Colon (tissue), 2 donors: Measurements from ENCODE around the gene AGAP9.
"Not testable (repeated sequence)": the region's sequence is repeated elsewhere in the genome, so short reads cannot be mapped to it uniquely, and the experiment has no call there.

Source experiments
- FAIRE-seq: peaks from 2 replicates; lab custom pipeline; 2012; peaks lifted over from hg19 to GRCh38; lab: Jason Lieb, UNC
- donor health status: control.
- donor health status: control.

AGAP9 gene

GRCh38 chr10:47485943-47486342 is 37.5 kb downstream of the AGAP9 start:
- not testable (repeated sequence) for FAIRE-seq

- FAIRE-seq = not testable (repeated sequence)
Observed at GRCh38 chr10:47484786-47485185, 38.7 kb downstream of the AGAP9 start.

GRCh38 chr10:47483923-47484322 is 39.5 kb downstream of the AGAP9 start, which contains the start of gene ANXA8:
Gene ANXA8 (minus strand): TSS chr10:47484115. CDS start chr10:47483933, 182 bp downstream.
- not testable (repeated sequence) for FAIRE-seq

- FAIRE-seq = not testable (repeated sequence)
Observed at GRCh38 chr10:47482367-47482766, 41.1 kb downstream of the AGAP9 start.

DNA sequence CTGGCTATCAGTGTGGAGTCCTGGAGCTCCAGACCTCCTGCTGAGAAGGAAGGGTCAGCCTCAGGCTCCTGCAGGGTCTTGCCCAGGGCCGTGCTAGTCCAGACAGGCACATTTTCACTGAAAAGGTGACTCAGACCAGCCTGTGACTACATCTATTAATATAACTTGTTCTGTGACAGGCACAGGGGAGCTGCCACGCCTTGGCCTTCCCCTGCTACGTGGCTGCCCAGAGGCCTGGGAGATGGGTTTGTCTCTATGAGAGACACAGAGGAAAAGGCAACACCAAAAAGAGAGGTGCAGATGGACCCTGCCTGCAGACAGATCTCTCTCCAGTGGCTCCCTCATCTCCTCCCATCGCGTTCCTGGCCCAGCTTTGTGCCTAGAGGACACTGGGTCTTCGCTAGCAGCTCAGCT is 41.7 kb downstream of the AGAP9 start:
- FAIRE-seq = not testable (repeated sequence)

DNA sequence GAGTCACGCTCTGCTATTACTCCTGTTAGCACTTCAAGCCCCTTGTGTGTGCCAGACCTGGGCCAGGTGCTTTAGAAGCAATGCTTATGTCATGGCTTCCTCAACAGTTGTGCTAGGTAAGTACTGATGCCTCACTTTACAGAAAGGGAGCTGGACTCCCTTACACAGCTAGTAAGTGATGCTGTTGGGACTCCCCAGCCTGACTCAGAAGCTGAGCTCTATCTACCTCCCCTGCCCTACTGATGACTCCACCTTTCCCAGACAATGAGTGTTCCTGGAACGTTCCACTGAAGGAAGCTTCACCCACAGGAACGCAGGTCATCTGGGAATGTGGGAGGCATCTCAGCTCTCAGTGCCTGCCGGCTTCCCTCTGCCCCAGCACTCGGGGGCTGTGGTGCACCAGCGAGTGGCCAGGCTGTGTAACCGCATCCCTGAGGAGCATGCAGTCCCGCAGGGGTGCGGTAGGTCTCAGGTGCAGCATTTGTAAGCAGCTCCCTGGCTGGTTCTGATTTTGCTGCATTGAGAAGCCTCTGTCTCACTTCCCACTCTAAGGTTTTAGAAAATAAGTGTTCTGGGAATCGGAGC is 42.2 kb downstream of the AGAP9 start:
- not testable (repeated sequence) for FAIRE-seq

- not testable (repeated sequence) for FAIRE-seq
Observed at GRCh38 chr10:47480133-47480532, 43.3 kb downstream of the AGAP9 start.

- FAIRE-seq = not testable (repeated sequence)
Observed at GRCh38 chr10:47478114-47478513, 45.3 kb downstream of the AGAP9 start.

GRCh38 chr10:47477078-47477477 is 46.4 kb downstream of the AGAP9 start:
- FAIRE-seq = not testable (repeated sequence)

DNA sequence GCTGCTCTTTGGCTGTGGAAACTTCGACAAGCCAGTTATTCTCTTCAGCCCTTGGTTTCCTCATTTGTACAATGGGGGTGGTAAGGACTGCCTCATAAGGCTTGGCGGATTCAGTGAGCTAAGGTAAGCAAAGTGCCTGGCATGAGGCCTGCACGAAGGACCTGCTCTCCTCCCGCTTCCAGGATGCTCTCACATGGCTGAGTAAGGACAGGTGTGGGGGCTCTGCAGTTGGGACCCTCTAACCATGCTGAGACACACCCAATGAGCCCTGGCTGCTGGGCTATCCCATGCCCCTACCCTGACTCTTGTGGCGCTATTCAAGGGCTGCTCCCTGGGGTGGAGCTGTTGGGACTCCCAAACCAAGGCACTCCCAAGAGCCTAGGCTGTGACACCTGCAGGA is 48.3 kb downstream of the AGAP9 start:
- not testable (repeated sequence) for FAIRE-seq

DNA sequence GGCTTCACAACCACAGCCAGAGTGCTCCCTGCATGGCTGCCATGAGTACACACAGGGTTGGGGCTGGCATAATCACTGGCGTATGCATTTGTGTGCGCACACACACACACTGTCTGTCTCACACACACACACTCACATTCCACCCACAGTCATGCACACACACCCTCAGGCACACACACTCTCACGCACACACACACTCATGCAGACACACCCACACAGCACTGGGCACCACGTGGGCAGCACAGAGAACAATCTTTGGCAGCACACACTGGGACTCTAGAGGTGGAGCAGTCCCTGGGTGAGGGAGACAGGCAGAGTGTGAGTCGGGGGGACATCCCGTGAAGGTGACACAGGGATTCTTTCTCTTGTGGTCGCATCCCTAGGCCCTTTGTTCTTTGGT is 49.9 kb downstream of the AGAP9 start:
- FAIRE-seq = not testable (repeated sequence)

DNA sequence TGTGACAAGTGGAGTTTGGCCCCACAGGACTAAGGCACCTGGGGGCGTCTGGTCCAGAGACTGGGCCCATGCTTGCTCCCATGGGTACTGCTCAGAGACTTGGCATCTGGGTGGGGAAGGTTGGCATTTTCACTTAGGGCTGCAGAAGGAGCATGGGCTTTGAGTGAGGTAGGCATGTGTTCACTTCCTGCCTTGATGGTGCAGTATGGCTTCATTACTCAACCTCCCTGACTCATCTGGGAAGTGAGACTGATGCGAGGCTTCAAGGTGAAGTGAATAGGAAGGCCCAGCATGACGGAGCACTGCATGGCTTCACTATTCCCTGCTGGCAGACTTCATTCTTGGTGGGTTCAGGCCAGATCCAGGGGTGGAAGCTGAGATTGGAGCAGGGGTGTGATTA is 50.8 kb downstream of the AGAP9 start:
- FAIRE-seq = not testable (repeated sequence)

DNA sequence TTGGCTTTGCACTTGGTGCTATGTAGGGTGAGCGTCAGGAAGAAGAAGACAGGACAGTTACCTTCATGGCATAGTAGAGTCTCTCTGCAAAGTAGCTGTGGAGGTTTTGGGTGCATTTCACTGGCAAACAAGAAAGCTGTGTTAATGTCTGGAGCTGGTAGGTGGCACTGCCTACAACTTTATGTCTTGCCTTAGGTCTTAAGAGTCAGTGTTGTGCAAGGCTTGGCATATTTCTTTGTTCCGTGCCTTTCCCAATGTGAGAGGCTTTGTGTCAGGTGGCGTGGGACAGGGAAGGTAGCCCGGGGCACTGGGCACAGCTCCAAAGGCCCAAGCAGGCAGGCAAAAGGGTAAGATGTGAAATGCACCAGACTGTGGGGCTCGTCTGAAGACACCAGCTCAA is 51.4 kb downstream of the AGAP9 start:
- not testable (repeated sequence) for FAIRE-seq

GRCh38 chr10:47468731-47469528 is 54.5 kb downstream of the AGAP9 start:
- FAIRE-seq = not testable (repeated sequence)

DNA sequence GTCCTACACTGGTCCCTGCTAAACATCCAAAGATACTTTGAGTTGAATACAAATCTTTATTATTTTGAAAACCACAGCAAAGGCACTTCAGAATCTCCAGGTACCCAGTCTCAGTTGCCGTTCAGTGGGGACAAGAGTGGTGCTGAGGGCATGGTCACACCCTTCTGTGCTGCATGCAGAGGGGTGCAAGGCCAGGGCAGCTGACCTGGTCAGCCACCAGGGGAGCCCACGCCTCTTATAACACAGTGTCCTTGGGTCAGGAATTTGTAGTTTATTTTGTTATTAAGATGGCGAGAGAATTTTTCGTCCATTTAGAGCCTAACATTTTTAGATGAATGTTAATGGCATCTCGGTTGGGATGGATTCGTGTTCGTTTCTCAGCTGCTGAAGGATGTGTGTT is 55.5 kb downstream of the AGAP9 start:
- FAIRE-seq = not testable (repeated sequence)

GRCh38 chr10:47467458-47467857 is 56.0 kb downstream of the AGAP9 start:
- not testable (repeated sequence) for FAIRE-seq

- FAIRE-seq = not testable (repeated sequence)
Observed at GRCh38 chr10:47465216-47465917, 58.1 kb downstream of the AGAP9 start.

DNA sequence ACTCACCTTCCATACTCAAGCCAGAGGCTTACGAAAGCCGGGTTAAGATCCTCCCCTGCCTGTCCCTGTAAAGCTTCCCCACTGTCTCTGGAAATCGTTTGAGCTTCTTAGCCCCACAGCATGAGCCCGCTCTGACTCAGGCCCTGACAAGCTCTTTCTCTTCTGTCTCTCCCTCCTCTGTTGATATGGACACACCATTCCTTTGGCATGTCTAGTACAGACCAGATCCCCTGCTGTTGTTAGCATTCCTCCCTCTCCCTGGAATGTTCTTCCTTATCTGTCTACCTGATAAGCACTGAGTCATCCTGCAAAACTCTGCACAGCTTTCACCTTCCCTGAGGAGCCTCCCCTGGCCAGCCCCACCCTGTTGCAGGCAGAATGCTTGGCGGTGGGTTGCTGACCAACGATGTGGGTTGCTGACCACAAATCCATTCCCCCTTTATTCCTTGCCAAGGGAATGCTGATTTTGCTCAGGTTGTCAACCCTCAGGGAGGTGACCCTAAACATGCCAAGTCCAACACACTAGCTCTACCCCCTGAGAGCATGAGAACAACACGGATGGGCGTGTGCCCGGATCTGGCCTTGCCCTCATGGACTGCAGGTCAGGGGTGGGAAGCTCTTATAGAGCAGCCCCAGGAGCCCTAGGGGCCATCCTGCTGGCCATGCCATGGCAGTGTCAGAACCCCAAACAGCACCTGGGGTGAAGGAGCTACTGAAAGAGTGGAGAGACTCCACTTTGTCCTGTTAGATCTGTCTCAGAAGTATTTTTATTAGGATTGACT is 60.7 kb downstream of the AGAP9 start:
- not testable (repeated sequence) for FAIRE-seq

- FAIRE-seq = not testable (repeated sequence)
Observed at GRCh38 chr10:47461261-47461687, 62.2 kb downstream of the AGAP9 start.

DNA sequence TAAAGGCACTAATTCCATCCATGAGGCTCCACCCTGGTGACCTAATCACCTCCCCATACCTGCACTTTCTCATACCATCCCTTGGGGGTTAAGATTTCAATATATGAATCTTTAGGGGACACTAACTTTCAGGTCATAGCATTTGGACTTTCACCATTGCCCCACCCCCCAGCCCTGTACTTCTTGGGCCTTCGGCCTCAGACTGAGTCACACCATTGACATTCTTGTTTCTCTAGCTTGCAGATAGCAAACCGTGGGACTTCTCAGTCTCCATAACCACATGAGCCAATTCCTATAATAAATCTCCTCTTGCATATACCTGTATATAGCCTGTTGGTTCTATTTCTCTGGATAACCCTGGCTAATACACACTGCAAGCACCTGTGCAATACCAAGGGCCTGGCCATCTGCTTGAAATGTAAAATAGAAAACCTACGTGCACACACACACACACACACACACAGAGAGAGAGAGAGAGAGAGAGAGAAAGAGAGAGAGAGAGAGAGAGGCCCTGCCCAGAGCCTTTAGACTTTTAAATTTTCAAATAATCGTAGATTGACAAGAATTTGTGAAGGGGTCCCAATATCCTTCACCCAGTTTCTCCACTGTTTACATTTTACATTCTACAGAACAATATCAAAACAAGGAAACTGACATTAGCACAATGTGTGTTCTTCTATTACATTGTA is 64.8 kb downstream of the AGAP9 start:
- no peak for FAIRE-seq

DNA sequence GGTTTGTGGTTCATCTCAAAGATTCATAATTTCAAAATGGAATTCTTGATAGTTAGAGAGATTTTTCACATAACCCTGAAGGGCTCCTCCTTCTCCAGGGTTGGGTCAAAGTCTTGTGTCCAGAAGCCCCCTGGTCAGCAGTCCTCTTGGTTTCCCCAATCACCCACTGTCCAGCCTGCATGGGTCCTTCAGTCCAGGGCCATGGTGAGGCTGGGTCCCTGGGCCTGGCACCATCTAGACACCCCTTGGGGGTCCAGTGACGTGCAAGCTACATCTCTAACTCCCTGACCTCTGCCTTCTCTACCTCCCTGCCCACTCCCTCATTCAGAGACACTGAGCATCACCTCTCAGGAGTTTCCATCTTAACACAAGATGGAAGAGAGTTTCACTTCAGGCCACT is 65.6 kb downstream of the AGAP9 start:
- no peak for FAIRE-seq

GRCh38 chr10:47457528-47457820 is 66.0 kb downstream of the AGAP9 start:
- FAIRE-seq = no peak
